RWPE1 (cell line): ENCODE results near the gene SAPCD2.

Experiments used
- CTCF ChIA-PET: fragments of 350-600 bp; sonication (Branson Sonifier 250); formaldehyde crosslinking; extraction: SDS; loops from one replicate; lab custom pipeline; 2021; lab: Yijun Ruan, JAX
- POLR2A ChIA-PET: fragments of 400-600 bp; formaldehyde crosslinking; extraction: SDS; loops from one replicate; lab custom pipeline; 2020; ENCODE audit warnings: antibody characterized with exemption; ENCODE audit not compliant: low non-redundant PET; lab: Yijun Ruan, JAX
- DNase-seq: peaks from one replicate; pipeline ENCODE4 v3.0.0; 2012; ENCODE audit warnings: low spot score
- H3K27ac ChIP-seq: fragments of 450-650 bp; 2 replicates; pipeline ENCODE4 v1.5.1; 2017
- CTCF ChIP-seq: fragments of 450-650 bp; conservative IDR thresholded peaks from 2 replicates; pipeline ENCODE4 v1.5.1; 2017; ENCODE audit warnings: low read depth, mild to moderate bottlenecking

The SAPCD2 gene

GRCh38 chr9:137110911-137111787 is 40.8 kb upstream of the SAPCD2 start:
- ChIA-PET CTCF (no interaction called here), POLR2A (no interaction called here)
- no peak for TF ChIP-seq CTCF
- no peak for DNase-seq
- peak overlapping the region; percentile 26 for H3K27ac ChIP-seq

- no peak for TF ChIP-seq CTCF
- H3K27ac ChIP-seq, result peak overlapping the region; percentile 26
- ChIA-PET POLR2A (no interaction called here), CTCF (interaction anchor here (0.6 kb wide), 1 partner anchor 46 kb away, joined by 3 read pairs; no protein-coding TSS in a partner anchor)
- no peak for DNase-seq
Observed at GRCh38 chr9:137110147-137110910, 40.0 kb upstream of the SAPCD2 start.

- peak overlapping the region; percentile 10 for H3K27ac ChIP-seq
- POLR2A ChIA-PET, result interaction anchor here (0.5 kb wide), 1 partner anchor 164 kb away, joined by 4 read pairs; no protein-coding TSS in a partner anchor
- DNase-seq, result no peak
- TF ChIP-seq CTCF, result no peak
- CTCF ChIA-PET, result interaction anchor here (1.4 kb wide), 1 partner anchor 42 kb away, joined by 7 read pairs; no protein-coding TSS in a partner anchor
Observed at GRCh38 chr9:137109250-137110146, 39.1 kb upstream of the SAPCD2 start.

GRCh38 chr9:137108608-137109249 is 38.4 kb upstream of the SAPCD2 start:
- peak overlapping the region; percentile 10 for H3K27ac ChIP-seq
- no peak for DNase-seq
- TF ChIP-seq CTCF, result no peak
- ChIA-PET CTCF (interaction anchor here (0.6 to 1.4 kb wide), 4 partner anchors 21 to 62 kb away, joined by 3 to 7 read pairs (median 3); partner anchors contain the start of gene NPDC1), POLR2A (interaction anchor here (0.5 to 1.2 kb wide), 2 partner anchors 21 to 165 kb away, joined by 3 to 4 read pairs; no protein-coding TSS in a partner anchor)

GRCh38 chr9:137107982-137108381 is 37.6 kb upstream of the SAPCD2 start:
- ChIA-PET CTCF (interaction anchor here (0.8 to 1.2 kb wide), 4 partner anchors 38 to 129 kb away, joined by 3 to 6 read pairs (median 4); partner anchors contain the start of gene NPDC1), POLR2A (interaction anchor here (1.2 kb wide), 1 partner anchor 22 kb away, joined by 3 read pairs; no protein-coding TSS in a partner anchor)
- no peak overlapping the region; the same call in 1 of the 2 replicates for H3K27ac ChIP-seq
- TF ChIP-seq CTCF, result no peak
- DNase-seq, result no peak
